ENCODE measurements around the gene MSRB1.

The MSRB1 gene

GRCh38 chr16:1953734-1954133, 10.7 kb upstream of the MSRB1 start:
- no peak overlapping the region for H3K4me3 ChIP-seq (ENCODE audit: low read length)
- TF ChIP-seq CTCF (conservative IDR thresholded peaks at IDR 0.05; ENCODE audit: low read length) = no peak
- DNase-seq (ENCODE audit: low read depth) = no peak

DNA sequence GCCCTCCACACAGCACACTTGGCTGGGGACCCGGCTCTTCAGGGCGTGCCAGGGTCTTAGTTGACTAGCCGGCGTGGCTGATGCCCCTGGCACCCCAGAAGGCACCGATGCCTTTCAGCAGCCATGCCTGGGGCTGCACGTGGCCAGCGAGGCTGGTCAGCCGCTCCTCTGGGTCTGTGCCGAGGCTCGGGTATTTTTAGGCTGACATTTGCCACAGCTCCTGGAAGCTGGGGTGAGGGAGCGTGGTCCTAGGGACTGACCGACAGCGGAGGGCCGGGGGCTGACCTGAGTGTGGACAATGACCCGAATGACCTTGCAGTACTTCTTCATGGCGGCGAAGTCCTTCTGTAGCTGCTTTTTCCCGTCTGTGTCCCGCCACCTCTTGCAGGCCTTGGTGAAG, 7.6 kb upstream of the MSRB1 start:
- H3K4me3 ChIP-seq (ENCODE audit: low read length) = no peak overlapping the region
- TF ChIP-seq CTCF (conservative IDR thresholded peaks at IDR 0.05; ENCODE audit: low read length) = no peak
- no peak for DNase-seq (ENCODE audit: low read depth)

GRCh38 chr16:1950047-1950446, 7.0 kb upstream of the MSRB1 start:
- TF ChIP-seq CTCF (conservative IDR thresholded peaks at IDR 0.05; ENCODE audit: low read length) = no peak
- DNase-seq (ENCODE audit: low read depth) = no peak
- H3K4me3 ChIP-seq (ENCODE audit: low read length) = no peak overlapping the region

- DNase-seq (ENCODE audit: low read depth) = no peak
- TF ChIP-seq CTCF (conservative IDR thresholded peaks at IDR 0.05; ENCODE audit: low read length) = no peak
- no peak overlapping the region for H3K4me3 ChIP-seq (ENCODE audit: low read length)
Observed at GRCh38 chr16:1949507-1949906, 6.5 kb upstream of the MSRB1 start.

DNA sequence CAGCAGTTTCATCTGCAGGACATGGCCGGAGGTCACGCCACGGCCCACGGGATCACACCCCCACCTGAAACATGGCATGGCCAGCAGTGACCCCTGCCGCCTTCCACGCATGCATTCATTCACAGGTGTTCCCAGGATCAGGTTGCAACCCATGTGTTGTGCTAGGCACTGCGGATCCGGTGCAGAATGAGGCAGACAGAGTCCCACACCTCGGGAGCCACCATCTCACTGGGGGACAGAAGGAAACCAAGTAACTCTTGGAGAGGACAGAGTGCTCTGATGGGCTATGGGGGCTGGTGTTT, 4.3 kb upstream of the MSRB1 start:
- H3K4me3 ChIP-seq (ENCODE audit: low read length) = no peak overlapping the region
- no peak for TF ChIP-seq CTCF (conservative IDR thresholded peaks at IDR 0.05; ENCODE audit: low read length)
- DNase-seq (ENCODE audit: low read depth) = no peak

DNA sequence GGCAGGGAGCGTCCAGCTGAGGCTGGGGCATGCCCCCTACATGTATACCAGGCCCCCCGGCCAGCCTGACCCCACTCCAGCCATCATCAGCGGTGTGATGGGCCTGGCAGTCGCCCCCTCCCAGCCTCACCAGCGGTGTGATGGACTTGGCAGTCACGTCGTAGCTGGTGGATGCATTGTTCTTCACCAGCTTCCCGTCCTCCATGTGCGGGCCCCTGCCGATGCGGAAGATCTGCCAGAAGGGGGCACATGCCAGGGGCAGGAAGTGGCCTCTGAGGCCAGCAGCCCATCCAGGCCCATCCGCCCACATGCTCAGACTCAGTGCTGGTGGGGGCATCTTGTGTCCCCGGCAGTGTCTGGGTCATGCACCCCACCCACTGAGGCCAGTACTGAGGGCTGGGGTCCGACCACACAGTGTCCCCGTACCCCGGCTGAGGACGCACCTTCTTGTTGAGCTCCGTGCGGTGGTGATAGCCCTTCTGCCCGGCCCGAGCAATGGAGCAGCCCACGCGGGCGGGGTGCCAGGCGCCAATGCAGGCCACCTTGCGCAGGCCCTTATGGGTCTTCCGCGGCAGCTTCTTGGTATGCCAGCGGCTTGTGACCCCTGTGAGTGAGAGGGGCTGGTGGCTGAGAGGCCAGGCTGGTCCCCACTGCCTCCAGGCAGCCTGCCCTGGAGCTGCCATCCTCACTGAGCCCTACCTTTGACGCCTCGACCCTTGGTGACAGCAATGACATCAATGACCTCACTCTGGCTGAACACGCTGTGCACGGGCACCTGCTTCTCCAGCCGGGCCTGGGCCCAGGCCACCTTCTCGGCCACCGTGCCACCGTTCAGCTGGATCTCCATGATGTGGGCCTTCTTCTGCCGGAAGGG, 3.7 kb upstream of the MSRB1 start:
- TF ChIP-seq CTCF (conservative IDR thresholded peaks at IDR 0.05; ENCODE audit: low read length) = no peak
- no peak for DNase-seq (ENCODE audit: low read depth)
- no peak overlapping the region for H3K4me3 ChIP-seq (ENCODE audit: low read length)

GRCh38 chr16:1945559-1946391, 2.8 kb upstream of the MSRB1 start:
- no peak for DNase-seq (ENCODE audit: low read depth)
- TF ChIP-seq CTCF (conservative IDR thresholded peaks at IDR 0.05; ENCODE audit: low read length) = no peak
- no peak overlapping the region for H3K4me3 ChIP-seq (ENCODE audit: low read length)

Measured in AG10803 (cell line).